H1 (cell line): ENCODE data around the gene PCCA. TPM values are rescaled to one million over a fixed set of nuclear protein-coding genes. Genes with fewer than 3 reads are reported as not detected.

Experiments
- ATF3 ChIP-seq: IDR thresholded peaks from 2 replicates; pipeline ENCODE4 v1.6.1; 2011; ENCODE audit warnings: low read depth, mild to moderate bottlenecking, low read length; ENCODE audit not compliant: insufficient read depth
- CTCF ChIP-seq, 3 experiments: IDR thresholded peaks; 1 replicate in 2 of 3; 2 replicates in 1 of 3; pipeline versions ENCODE4 v1.5.1 to v1.6.1; 2011; ENCODE audit warnings: low read length in 3 of 3, mild to moderate bottlenecking in 3 of 3, inconsistent platforms in 2 of 3, low read depth in 1 of 3, moderate library complexity in 1 of 3; ENCODE audit not compliant: insufficient read depth in 1 of 3; ENCODE audit errors: control extremely low read depth in 1 of 3
- MAFK ChIP-seq: IDR thresholded peaks from 2 replicates; pipeline ENCODE4 v1.6.1; 2012; ENCODE audit warnings: low read depth, mild to moderate bottlenecking, improper control_type of control experiment, low read length
- POLR2AphosphoS5 ChIP-seq: IDR thresholded peaks from 2 replicates; pipeline ENCODE4 v1.6.1; 2011; ENCODE audit warnings: low read depth, low read length
- RBBP5 ChIP-seq: IDR thresholded peaks from 2 replicates; pipeline ENCODE4 v1.7.1; 2012; ENCODE audit warnings: low read depth, mild to moderate bottlenecking, inconsistent platforms, low read length, moderate library complexity, borderline replicate concordance
- RXRA ChIP-seq: IDR thresholded peaks from 2 replicates; pipeline ENCODE4 v1.6.1; 2011; ENCODE audit warnings: low read depth, mild to moderate bottlenecking, low read length, moderate library complexity; ENCODE audit not compliant: insufficient read depth
- polyA plus RNA-seq, 7 experiments: library from polyadenylated mRNA; depleted of rRNA in 3 of 7; stranded (reverse) in 5 of 7; unstranded in 2 of 7; fragments of >200 nt in 5 of 7; fragments of 200-250 nt in 2 of 7; gene quantifications; 1 replicate in 5 of 7; 2 replicates in 1 of 7; 4 replicates in 1 of 7; pipeline versions ENCODE4 v1.2.1 to v1.2.3, GENCODE V29; 2011 to 2013; ENCODE audit warnings: missing spikeins in 2 of 7, mixed read lengths in 2 of 7
- total RNA-seq: library from RNA; stranded (reverse); fragmentation: NEBNext Ultra II Directional; extraction: Animal tissue kit (Norgen Biotek cat#: 25700); gene quantifications from 2 replicates; pipeline ENCODE4 v1.2.1, GENCODE V29; 2021

The PCCA gene
- total and polyA plus RNA-seq, 2 of the 8 experiments (the other 6 are each of a cell fraction or from before 2014, with no cell fraction given) = 18.4 to 49.8 TPM

- TF ChIP-seq ATF3 (no peak), RBBP5 (no peak), MAFK (no peak), RXRA (no peak), CTCF (IDR thresholded peaks at IDR 0.05; ENCODE audit: control extremely low read depth in 1 of 3, insufficient read depth in 1 of 3, low read depth in 1 of 3, low read length in 3 of 3) (no peak), POLR2AphosphoS5 (no peak)
These were observed 217.1 kb downstream of the PCCA start (continued) for GRCh38 chr13:100306030-100306429.
